Measurements from ENCODE around the gene RAB30.
A peak's percentile ranks its signal among the peaks of the same experiment; 100 is the strongest.
"Not testable (repeated sequence)": the region's sequence is repeated elsewhere in the genome, so short reads cannot be mapped to it uniquely, and the experiment has no call there.

RAB30 gene

DNA sequence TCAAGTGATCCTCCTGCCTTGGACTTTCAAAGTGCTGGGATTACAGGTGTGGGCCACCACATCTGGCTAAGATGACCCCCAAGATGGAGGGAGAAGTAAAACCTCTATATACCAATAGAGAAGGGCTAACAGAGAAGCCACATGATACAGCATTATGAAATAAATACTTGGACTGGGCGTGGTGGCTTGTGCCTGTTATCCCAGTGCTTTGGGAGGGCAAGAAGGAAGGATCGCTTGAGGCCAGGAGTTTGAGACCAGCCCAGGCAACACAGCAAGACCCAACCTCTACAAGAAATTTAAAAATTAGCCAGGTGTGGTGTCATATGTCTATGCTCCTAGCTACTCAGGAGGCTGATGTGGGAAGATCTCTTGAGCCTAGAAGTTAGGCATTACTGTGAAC, 61.7 kb downstream of the RAB30 start:
- no peak for DNase-seq (ENCODE audit: low spot score)

GRCh38 chr11:83009136-83009535, 62.6 kb downstream of the RAB30 start:
- DNase-seq (ENCODE audit: low spot score), result not testable (repeated sequence)

GRCh38 chr11:83008581-83008923, 63.1 kb downstream of the RAB30 start:
- DNase-seq (ENCODE audit: low spot score), result no peak

GRCh38 chr11:83007909-83008580, 63.7 kb downstream of the RAB30 start:
- peak; percentile 35 for DNase-seq (ENCODE audit: low spot score)

GRCh38 chr11:83007477-83007876, 64.2 kb downstream of the RAB30 start:
- no peak for DNase-seq (ENCODE audit: low spot score)

- DNase-seq (ENCODE audit: low spot score), result no peak
These were observed 64.8 kb downstream of the RAB30 start for GRCh38 chr11:83006877-83007330.

GRCh38 chr11:83004746-83005556, 66.7 kb downstream of the RAB30 start:
- no peak for DNase-seq (ENCODE audit: low spot score)

GRCh38 chr11:83002522-83002921, 69.2 kb downstream of the RAB30 start:
- DNase-seq (ENCODE audit: low spot score), result no peak

GRCh38 chr11:83002053-83002452, 69.6 kb downstream of the RAB30 start:
- no peak for DNase-seq (ENCODE audit: low spot score)

DNA sequence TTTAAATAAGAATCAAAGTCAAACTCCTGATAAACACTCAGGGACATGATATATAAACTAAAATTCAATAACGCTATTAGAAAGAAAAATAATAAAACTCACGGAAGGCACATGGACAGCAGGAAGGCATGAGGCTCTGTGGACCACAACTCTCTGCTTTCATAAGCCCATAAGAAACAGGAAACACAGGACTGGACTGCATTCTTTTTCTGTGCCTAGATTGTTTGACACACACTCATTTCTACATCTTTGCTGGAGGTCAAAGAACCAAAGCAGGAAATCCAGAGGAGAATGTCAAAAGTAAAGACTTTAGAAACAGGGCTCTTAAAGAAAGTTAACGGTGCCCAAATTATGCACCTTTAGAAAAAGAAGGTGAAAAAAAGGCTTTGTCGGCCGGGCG, 71.3 kb downstream of the RAB30 start:
- DNase-seq (ENCODE audit: low spot score), result no peak

DNA sequence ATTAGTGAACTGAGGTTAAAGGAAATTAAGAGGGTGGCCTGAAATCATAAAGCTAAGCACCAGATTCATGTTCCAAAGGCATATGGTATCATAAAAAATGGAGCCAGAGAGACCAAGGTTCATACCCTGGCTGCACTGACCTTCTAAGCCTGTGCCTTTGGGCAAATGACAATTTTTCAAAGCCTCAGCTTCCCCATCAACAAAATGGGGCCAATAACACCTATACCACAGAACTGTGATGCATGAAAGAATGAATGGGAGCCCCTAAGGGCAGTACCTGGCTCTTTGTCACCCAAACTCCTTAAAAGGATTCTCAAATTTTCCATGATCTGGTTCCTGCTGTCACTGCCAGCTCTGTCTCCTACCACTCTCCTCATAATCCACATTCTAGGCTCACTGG, 72.5 kb downstream of the RAB30 start:
- DNase-seq (ENCODE audit: low spot score), result no peak

DNA sequence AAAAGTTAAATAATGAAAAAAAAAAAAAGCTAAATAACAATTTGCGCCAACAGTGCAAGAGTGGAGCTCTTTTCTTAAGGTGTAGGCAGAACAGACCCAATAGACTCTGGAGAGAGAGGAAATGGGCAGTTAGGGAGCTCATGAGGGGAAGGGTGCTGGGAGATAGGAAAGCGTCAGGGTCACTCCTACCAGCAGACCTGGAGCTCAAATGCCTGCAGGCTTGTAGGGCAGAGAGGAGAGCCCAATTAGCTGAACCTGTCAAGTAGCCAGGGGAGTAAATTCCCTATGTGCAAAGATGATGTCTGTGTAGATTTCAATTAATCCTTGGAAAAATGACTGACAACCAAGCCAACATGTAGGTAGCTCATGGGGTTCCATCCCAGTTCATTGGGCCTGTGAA, 73.0 kb downstream of the RAB30 start:
- no peak for DNase-seq (ENCODE audit: low spot score)

DNA sequence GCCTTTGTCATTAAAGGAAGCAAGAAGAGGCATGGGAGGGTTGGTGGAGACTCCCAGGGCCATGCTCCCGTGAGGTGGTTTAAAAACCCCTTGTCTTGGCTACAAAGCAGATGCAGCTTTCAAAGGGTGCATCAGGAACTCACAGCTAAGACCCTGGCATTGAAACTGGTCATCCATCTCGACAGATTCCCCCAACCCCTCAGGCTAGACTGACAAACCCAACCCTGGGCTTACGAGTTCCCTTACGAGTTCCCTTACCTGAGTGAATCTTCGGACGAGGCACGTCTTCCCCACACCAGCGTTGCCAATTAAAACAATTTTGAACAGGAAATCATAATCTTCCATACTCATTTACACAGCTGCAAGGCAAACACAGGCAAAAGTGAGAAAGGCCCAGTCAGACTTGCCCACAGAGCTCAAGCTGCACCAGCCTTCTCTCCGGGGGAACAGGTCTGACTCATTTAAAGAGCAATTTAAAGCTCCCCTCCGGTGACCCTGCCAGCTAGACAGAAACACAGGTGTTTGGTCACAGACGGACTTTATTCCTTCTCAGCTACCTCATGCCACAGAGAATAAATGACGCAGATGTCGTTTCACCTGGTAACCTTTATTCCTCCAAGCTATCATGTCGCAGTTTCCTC, 74.6 kb downstream of the RAB30 start:
- DNase-seq (ENCODE audit: low spot score), result no peak

DNA sequence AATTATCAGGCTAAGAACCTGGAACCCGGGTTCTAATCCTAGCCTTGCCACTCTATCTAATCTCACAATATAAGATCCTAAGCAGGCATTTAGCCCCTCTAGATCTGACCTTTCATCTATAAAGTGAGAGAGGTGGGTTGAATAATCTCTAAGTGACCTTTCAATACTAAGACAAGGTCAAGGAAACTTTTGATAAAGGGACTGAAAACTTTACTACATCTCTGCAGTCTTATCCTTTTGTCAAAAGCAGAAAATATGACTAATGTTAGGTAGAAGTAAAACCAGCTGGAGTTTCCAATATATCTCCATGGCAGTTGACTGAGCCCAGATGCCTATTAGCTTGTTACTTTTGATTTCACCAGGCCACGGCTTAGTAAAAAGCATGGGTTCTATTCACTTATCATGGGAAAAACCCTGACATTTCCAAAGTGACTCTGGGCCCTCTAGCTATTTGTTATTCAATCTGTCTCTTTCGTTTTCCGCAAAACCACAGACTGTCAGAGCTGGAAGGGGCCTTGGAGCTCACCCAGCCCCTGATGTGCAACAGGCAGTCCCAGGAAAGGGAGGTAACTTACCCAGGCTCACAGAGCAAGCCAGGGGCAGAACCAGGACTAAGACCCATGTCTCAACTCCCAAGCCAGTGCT, 75.8 kb downstream of the RAB30 start:
- no peak for DNase-seq (ENCODE audit: low spot score)

DNA sequence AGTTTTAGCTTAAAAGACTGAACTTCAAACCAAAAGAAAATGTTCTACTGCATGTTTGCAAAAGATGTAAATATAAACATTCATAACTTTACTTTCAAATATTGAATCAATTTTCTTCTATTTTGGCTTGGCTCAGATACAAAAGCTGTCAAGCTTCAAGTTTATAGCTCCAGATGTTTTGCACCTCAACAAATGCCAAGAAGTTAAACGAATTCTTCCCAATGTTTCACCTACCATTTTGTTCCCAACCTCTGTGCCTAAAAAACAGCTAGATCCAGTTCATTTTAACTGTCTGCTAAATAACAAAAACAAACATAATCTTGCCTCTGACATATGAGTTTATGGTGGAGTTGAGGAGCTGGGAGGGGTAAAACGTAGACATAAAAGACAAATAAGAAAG, 76.5 kb downstream of the RAB30 start:
- no peak for DNase-seq (ENCODE audit: low spot score)

DNA sequence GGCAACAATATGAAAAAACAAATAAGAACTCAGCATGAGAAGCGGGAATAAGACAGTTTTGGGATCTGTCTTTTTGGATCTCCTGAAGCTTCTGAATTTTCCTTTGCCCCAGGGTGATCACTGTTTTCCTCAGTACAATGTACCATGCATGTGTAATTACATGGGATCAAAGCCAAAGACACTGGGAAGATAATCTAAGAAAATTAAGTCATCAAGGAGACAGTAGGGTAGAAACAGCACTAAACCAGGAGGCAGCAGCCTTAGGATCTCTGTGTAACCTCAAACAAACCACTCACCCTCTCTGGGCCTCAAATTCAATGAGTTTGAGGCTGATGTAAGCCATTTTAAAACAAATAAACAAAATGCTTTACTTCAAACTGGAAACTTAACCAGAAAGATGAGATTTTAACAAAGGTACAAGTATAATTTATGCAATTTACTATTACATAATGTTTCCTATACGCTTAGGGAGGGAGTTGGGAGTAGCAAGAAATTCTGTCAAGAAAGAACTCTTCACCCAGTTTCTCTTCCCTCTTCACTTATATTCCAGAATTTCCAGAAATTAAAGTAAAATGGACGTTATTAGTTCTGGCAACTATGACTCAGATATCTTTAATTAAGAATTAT, 77.0 kb downstream of the RAB30 start:
- no peak for DNase-seq (ENCODE audit: low spot score)

GRCh38 chr11:82992223-82992622, 79.5 kb downstream of the RAB30 start:
- no peak for DNase-seq (ENCODE audit: low spot score)

DNA sequence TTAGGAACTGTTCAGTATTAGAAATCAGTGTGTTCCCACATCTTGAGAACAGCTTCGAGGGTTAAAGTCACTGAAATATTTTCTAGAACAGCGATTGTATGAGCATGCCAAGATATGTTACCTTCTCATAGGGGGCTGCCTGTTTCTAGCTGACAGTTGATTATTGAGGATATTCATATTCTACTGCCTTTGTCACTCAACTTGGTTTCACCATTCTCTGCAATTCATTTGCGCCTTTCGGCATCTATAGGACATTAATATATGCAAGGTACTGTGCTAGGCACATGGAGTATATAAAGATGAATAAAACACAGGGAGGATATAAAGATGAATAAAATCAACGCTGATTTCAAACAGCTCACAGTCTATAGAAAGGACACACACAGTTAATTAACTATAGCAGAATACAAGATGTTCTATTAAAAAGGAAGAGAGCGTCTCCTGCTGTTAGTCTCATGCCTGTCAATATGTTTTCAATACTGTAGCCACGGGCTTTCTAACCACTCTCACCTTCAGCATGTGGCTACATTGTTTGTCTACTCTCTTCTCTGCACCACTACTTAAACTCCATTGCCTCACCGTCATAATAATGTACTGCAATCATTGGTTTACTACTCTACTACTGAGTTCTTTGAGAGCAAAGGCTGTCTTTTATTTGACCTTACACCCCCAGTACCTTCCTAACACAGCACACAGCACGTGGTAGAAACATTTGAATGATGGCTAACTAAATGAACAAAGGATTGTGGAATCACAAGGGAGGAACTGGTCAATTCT, 81.9 kb downstream of the RAB30 start:
- no peak for DNase-seq (ENCODE audit: low spot score)

DNA sequence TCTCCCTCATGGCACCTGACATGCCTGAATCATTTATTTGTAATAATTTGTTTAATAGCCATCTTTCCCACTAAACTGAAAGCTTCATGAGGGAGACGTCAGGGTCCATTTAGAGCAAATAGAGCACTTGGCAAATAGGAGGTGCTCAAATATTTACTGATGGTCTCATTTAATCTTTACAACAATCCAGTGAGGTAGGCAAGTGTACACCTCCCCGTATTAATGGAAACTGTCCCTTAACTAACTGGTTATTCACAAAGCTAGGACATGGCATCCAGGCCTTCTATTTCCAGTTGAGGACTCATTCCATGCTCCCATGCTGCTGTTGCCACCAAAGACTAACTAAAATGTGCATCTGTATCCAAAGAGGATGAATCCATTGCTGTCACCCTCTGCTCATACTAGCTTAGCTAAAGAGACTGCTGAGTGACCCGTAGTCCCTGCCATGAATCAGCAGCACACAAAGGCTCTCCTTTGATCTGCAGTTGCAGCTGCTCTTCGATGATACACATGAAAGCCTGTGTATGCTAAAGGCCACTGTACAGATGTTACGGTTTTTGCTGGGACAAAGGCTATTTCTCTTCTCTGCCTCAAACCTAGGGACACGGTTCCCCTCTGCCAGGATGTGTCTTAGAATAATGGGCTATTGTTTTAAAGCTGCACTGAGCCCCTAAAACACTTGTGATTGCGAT, 82.6 kb downstream of the RAB30 start:
- DNase-seq (ENCODE audit: low spot score), result no peak

DNA sequence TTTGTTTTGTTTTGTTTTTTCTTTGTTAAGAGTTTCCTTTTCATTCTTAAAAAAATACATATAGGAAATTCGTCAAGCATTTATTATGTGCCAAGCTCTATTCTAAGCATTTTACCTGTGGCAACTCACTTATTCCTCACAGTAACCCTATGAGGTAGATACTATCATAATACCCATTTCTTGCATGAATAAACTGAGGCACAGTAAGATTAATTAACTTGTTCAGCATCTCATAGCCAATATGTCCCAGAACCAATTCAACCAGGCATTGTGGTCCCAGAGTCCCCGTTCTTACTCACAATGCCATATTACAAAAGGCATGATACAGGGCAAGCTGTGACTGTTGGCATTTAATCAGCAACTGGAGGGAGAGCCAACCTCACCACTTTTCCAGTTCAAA, 83.7 kb downstream of the RAB30 start:
- no peak for DNase-seq (ENCODE audit: low spot score)

- no peak for DNase-seq (ENCODE audit: low spot score)
These were observed 85.3 kb downstream of the RAB30 start for GRCh38 chr11:82986446-82986845.

All from NAMALWA (cell line).